ENCODE measurements around the gene CDK12. TPM values are rescaled to one million over a fixed set of nuclear protein-coding genes. Genes with fewer than 3 reads are reported as not detected.

CDK12 gene
- total RNA-seq, 4 donors from 2014 or later = 10.6 to 20.9 (median 14.2) TPM

DNA sequence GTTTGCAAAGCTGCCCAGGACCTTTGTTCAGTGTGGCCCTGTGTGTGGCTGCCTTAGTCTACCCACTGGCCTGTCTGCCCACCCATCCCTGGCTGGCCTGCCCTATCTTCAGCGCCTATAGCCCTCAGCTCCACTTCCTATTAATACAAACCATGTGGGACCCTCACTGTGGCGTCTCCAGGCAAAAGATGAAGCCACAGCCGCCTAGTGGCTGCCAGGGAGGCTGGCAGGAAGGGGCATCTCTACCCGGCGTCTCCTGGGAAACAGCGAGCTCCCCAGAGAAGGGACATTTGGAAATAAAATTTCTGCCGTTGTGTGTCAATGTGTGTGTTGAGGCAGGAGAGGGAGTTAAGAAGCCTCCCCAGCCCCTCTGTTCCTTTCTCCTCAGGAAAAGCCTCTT, 114.9 kb downstream of the CDK12 start:
- intact Hi-C loops (cut with DNase I; ENCODE audit: low total_unique reads) = no loop called here
- no peaks in the 10 kb centered on the region for H3K9me3 ChIP-seq
- ATAC-seq = no peak

DNA sequence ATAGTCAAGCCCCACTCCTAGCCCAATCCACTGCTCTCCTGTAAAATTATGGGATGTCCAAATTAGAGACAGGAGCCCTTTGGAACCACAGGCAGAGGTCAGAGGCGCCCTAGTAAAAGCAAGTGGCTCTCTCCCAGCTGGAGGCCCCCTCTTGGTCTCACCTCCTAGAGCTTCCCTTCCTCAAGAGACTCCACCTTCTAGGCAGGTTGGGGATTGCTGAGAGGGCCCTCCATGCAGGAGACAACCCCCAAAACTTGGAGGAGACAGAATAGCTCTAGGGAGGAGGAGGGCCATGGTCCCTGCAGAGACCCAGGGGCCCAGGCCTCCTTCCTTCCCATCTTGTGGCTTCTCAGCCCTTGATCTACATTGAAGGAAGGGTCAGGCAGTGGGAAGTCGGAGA, 117.0 kb downstream of the CDK12 start:
- no peak for ATAC-seq
- no peak for TF ChIP-seq POLR2A (IDR thresholded peaks at IDR 0.05)
- TF ChIP-seq, protein P1, sequence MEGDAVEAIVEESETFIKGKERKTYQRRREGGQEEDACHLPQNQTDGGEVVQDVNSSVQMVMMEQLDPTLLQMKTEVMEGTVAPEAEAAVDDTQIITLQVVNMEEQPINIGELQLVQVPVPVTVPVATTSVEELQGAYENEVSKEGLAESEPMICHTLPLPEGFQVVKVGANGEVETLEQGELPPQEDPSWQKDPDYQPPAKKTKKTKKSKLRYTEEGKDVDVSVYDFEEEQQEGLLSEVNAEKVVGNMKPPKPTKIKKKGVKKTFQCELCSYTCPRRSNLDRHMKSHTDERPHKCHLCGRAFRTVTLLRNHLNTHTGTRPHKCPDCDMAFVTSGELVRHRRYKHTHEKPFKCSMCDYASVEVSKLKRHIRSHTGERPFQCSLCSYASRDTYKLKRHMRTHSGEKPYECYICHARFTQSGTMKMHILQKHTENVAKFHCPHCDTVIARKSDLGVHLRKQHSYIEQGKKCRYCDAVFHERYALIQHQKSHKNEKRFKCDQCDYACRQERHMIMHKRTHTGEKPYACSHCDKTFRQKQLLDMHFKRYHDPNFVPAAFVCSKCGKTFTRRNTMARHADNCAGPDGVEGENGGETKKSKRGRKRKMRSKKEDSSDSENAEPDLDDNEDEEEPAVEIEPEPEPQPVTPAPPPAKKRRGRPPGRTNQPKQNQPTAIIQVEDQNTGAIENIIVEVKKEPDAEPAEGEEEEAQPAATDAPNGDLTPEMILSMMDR (IDR thresholded peaks at IDR 0.05 in 4 of 5, conservative IDR thresholded peaks at IDR 0.05 in 1 of 5) = no peak
- intact Hi-C loops (cut with DNase I; ENCODE audit: low total_unique reads) = no loop called here
- no peak overlapping the region for H3K27ac ChIP-seq
- in situ Hi-C loops (cut with MboI; ENCODE audit: low sequenced_read_pairs in 4 of 4) = no loop called here
- H3K4me1 ChIP-seq = peaks cover 0 to under 1% of the 10 kb centered on the region in 2 donors
- H3K36me3 ChIP-seq = no peaks in the 10 kb centered on the region
- no peak overlapping the region for H3K4me3 ChIP-seq
- H3K9me3 ChIP-seq = no peaks in the 10 kb centered on the region
- H3K27me3 ChIP-seq = no peaks in the 10 kb centered on the region
- no peak for DNase-seq

More for the DNA sequence above, 114.9 kb downstream of the CDK12 start:
- DNase-seq = no peak
- Histone ChIP-seq H3K27me3 (no peaks in the 10 kb centered on the region), H3K4me1 (peaks cover 0 to 3% of the 10 kb centered on the region in 2 donors), H3K27ac (no peak overlapping the region), H3K36me3 (no peaks in the 10 kb centered on the region), H3K4me3 (no peak overlapping the region)
- in situ Hi-C loops (cut with MboI; ENCODE audit: low sequenced_read_pairs in 4 of 4) = no loop called here
- TF ChIP-seq, protein P1 (IDR thresholded peaks at IDR 0.05 in 4 of 5, conservative IDR thresholded peaks at IDR 0.05 in 1 of 5) = no peak
- TF ChIP-seq POLR2A (IDR thresholded peaks at IDR 0.05) = no peak

DNA sequence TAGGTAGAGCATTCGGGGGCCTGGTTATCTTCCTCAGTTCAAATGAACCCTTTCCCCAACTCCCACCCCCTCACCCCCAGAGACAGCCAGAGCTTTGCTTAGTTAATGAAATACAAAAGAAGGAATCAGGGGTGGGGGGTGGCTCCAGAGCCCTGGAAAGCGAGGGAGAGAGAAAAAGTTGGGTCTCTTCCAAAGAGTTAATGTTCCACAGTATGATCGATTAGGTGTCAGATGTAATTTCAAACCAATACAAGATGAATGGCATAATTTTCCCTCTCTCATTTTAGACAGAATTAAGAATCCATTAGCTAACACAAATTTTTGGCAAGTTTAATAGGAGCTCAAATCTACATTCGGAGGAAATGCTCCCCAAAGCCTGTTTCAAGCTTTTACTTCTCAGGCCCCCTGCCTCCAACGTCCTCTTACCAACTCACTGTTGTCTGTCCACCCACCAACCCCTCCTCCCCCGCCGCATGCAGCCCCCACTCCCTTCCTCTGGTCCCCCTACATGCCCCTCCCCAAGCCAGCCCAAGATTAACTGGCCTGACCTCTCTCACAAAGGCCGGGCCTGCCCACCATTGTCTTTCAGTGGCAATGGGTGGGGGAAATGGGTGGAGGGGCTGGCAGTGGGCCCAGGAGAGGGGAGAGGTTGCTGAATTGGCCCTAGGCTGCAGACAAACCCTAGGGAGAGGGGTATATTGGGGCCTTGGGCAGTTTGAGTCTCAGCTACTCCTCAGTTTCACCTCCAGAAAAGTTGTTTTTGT, 118.2 kb downstream of the CDK12 start:
- Histone ChIP-seq H3K4me3 (no peak overlapping the region), H3K27ac (no peak overlapping the region), H3K9me3 (no peaks in the 10 kb centered on the region), H3K4me1 (no peaks in the 10 kb centered on the region), H3K36me3 (no peaks in the 10 kb centered on the region), H3K27me3 (no peaks in the 10 kb centered on the region)
- in situ Hi-C loops (cut with MboI; ENCODE audit: low sequenced_read_pairs in 4 of 4) = no loop called here
- ATAC-seq = peak in 1 of 2 donors; percentile 36
- no peak for DNase-seq
- intact Hi-C loops (cut with DNase I; ENCODE audit: low total_unique reads) = no loop called here
- no peak for TF ChIP-seq POLR2A (IDR thresholded peaks at IDR 0.05)
- TF ChIP-seq, protein P1 (IDR thresholded peaks at IDR 0.05 in 4 of 5, conservative IDR thresholded peaks at IDR 0.05 in 1 of 5) = no peak

DNA sequence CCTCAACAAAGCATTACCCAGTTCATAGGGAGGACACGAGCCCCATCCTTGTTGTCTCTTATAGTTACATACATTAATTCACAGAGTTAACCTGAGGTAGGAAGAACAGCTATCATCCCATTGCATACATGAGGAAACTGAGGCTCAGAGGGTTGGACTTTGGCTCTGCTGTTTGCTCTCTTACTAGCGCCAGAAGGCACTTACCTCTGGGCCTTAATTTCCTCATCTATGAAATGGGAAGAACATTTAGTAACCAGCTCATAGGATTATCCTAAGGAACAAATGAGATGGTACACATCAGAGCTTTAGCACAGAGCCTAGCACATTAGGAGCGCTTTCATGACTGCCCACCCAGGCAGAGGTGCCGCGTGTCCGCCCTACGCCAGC, 118.8 kb downstream of the CDK12 start:
- intact Hi-C loops (cut with DNase I; ENCODE audit: low total_unique reads) = no loop called here
- TF ChIP-seq, protein P1 (IDR thresholded peaks at IDR 0.05 in 4 of 5, conservative IDR thresholded peaks at IDR 0.05 in 1 of 5) = no peak
- no peak for TF ChIP-seq POLR2A (IDR thresholded peaks at IDR 0.05)
- DNase-seq (no peak), ATAC-seq (no peak)
- H3K4me1 ChIP-seq = no peaks in the 10 kb centered on the region
- in situ Hi-C loops (cut with MboI; ENCODE audit: low sequenced_read_pairs in 4 of 4) = no loop called here
- no peak overlapping the region for H3K4me3 ChIP-seq
- H3K27ac ChIP-seq = no peak overlapping the region
- H3K9me3 ChIP-seq = no peaks in the 10 kb centered on the region
- no peaks in the 10 kb centered on the region for H3K27me3 ChIP-seq
- H3K36me3 ChIP-seq = no peaks in the 10 kb centered on the region

Data from gastrocnemius medialis (tissue), 4 donors.